Mucosa of stomach (tissue), 1 donor: ENCODE results near the gene SCYL2.
"Not testable (repeated sequence)": the region's sequence is repeated elsewhere in the genome, so short reads cannot be mapped to it uniquely, and the experiment has no call there.

Source experiments
- H3K27me3 ChIP-seq: one replicate; pipeline ENCODE4 v1.7.0; 2013; ENCODE audit warnings: mild to moderate bottlenecking, low read length; ENCODE audit not compliant: control insufficient read depth, insufficient read depth
- H3K36me3 ChIP-seq: one replicate; pipeline ENCODE4 v1.7.0; 2013; ENCODE audit warnings: low read length; ENCODE audit not compliant: control insufficient read depth, insufficient read depth
- H3K4me1 ChIP-seq: one replicate; pipeline ENCODE4 v1.7.0; 2013; ENCODE audit warnings: mild to moderate bottlenecking, low read length; ENCODE audit not compliant: control insufficient read depth, insufficient read depth
- H3K4me3 ChIP-seq: one replicate; pipeline ENCODE4 v1.7.0; 2013; ENCODE audit warnings: low read length
- H3K9ac ChIP-seq: one replicate; pipeline ENCODE4 v1.7.0; 2013; ENCODE audit warnings: mild to moderate bottlenecking, low read length, moderate library complexity
- H3K9me3 ChIP-seq: one replicate; pipeline ENCODE4 v1.7.0; 2013; ENCODE audit warnings: mild to moderate bottlenecking, low read length, moderate library complexity; ENCODE audit not compliant: control insufficient read depth
- donor health status: Pancreatic carcinoma.

Gene SCYL2

DNA sequence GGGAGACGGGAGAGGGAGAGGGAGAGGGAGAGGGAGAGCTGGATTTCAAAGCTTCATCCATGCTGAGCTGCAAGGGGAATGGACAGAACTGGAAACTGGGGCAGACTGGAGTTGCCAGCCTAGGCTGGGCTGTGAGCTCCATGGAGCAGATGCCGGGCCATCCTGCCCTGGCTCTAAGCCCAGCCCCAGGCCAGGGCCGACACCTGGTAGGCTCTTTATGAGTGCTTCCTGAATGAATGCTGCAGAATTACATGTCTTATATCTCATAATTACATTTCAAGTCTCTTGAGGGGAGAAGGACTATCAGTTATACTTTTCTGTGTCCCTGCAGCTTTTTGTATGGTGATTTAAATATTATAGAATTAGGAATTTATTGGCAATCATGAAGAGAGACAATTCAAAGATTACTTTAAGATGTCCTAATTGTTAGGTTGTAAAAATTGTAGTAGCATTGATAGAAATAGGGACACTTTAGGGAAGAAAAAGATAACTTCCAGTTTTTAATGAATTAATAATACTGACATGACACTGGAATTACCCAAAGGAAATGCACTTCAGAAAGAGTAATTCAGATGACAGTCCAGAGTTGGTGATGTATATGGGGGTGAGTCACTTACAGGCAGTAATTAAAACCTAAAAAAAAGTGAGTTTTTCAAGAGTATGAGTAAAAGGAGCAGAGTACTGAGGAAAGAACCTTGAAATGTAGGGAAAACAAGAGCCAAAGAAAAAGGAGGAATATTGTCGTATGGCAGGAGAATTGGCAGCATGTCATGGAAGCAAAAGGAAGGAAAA is 29.0 kb downstream of the SCYL2 start:
- Histone ChIP-seq H3K9ac (no peak overlapping the region), H3K27me3 (no peaks in the 10 kb centered on the region), H3K4me1 (no peaks in the 10 kb centered on the region), H3K9me3 (no peaks in the 10 kb centered on the region), H3K4me3 (no peak overlapping the region), H3K36me3 (no peaks in the 10 kb centered on the region)

DNA sequence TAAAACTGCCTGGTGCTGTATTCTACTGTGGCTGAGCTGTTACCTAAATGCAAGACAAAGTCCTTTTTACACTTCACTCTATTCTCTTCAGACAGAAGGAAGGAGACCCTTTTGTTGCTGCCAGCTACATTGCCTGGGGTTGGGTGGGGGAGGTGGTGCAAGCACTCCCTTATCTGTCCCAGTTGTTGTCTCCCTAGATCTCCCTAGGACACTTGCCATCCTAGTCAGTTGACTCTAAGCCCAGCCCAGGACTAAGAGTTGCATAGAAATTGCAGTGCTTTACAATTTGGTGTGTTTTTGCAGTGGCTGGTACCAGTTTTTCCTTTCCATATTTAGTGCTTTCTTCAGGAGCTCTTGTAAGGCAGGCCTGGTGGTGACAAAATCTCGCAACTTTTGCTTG is 35.1 kb downstream of the SCYL2 start:
- no peaks in the 10 kb centered on the region for H3K36me3 ChIP-seq
- no peaks in the 10 kb centered on the region for H3K9me3 ChIP-seq

DNA sequence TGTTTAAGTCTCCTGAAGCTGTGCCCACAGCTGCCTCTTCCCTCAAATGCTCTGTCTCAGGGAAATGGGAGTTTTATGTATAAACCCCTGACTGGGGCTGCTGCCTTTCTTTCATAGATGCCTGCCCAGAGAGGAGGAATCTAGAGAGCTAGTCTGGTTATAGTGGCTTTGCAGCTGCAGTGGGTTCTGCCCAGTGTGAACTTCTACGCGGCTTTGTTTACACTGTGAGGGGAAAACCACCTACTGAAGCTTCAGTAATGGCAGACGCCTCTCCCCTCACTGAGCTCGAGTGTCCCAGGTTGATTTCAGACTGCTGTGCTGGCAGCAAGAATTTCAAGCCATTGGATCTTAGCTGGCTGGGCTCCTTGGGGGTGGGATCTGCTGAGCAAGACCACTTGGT is 36.9 kb downstream of the SCYL2 start:
- no peak overlapping the region for H3K9ac ChIP-seq
- H3K4me1 ChIP-seq, result no peaks in the 10 kb centered on the region
- H3K9me3 ChIP-seq, result no peaks in the 10 kb centered on the region
- H3K4me3 ChIP-seq, result no peak overlapping the region
- H3K27me3 ChIP-seq, result no peaks in the 10 kb centered on the region
- H3K36me3 ChIP-seq, result no peaks in the 10 kb centered on the region

More for the DNA sequence above, 35.1 kb downstream of the SCYL2 start:
- Histone ChIP-seq H3K4me1 (no peaks in the 10 kb centered on the region), H3K9ac (no peak overlapping the region), H3K4me3 (no peak overlapping the region), H3K27me3 (no peaks in the 10 kb centered on the region)

DNA sequence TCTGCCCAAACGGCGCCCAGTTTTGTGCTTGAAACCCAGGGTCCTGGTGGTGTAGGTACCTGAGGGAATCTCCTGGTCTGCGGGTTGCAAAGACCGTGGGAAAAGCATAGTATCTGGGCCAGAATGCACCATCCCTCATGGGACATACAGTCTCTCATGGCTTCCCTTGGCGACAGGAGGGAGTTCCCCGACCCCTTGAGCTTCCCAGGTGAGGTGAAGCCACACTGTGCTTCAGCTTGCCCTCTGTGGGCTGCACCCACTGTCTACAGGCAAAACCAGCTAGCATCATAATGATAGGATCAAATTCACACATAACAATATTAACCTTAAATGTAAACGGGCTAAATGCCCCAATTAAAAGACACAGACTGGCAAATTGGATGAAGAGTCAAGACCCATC is 37.4 kb downstream of the SCYL2 start:
- not testable (repeated sequence) for H3K4me3 ChIP-seq, H3K4me1 ChIP-seq, H3K9ac ChIP-seq, H3K36me3 ChIP-seq, H3K27me3 ChIP-seq, H3K9me3 ChIP-seq

DNA sequence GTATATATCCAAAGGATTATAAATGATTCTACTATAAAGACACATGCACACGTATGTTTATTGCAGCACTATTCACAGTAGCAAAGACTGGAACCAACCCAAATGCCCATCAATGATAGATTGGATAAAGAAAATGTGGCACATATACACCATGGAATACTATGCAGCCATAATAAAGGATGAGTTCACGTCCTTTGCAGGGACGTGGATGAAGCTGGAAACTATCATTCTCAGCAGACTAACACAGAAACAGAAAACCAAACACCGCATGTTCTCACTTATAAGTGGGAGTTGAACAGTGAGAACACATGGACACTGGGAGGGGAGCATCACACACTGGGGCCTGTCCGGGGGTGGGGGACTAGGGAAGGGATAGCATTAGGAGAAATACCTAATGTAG is 41.2 kb downstream of the SCYL2 start:
- not testable (repeated sequence) for H3K4me1 ChIP-seq, H3K9me3 ChIP-seq, H3K9ac ChIP-seq, H3K36me3 ChIP-seq, H3K4me3 ChIP-seq, H3K27me3 ChIP-seq

DNA sequence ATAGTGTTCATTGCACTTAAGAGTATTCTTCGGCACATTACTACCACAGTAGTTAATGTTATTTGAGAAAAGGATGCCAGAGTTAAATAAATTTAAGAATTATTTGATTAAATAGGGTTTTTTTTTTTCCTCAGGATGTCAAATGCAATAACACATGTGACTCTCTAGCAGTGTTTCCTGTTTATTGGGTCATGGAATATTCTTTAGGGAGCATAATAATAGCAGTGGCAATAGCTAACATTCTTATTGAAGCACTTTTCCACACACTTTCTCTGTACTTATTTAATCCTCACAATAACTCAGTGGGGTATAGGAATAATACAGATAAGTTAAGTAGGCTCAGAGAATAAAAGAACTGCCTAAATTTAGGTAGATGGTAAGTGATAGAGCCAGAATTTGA is 44.3 kb downstream of the SCYL2 start:
- Histone ChIP-seq H3K9ac (no peak overlapping the region), H3K4me1 (no peaks in the 10 kb centered on the region), H3K27me3 (no peaks in the 10 kb centered on the region), H3K9me3 (no peaks in the 10 kb centered on the region), H3K36me3 (no peaks in the 10 kb centered on the region), H3K4me3 (no peak overlapping the region)

DNA sequence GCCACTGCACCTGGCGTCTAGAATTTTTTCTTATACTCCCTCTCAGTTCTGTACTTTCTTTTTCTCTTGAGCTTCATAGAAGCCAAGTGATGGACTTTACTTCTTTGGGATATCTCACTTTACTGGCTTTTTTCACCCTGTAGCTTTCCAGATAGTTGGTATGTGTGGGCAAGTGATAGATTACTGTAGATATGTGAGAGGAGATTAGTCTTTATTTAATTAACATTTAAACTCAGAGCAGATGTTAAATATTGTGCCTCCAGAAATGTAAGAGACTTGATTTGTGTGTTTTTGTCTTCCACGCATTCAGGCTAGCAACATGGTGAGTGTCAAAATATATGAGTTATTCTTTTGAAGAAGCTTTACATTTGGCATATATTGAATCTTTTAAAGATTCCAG is 50.4 kb downstream of the SCYL2 start:
- no peaks in the 10 kb centered on the region for H3K9me3 ChIP-seq
- no peaks in the 10 kb centered on the region for H3K4me1 ChIP-seq
- no peaks in the 10 kb centered on the region for H3K36me3 ChIP-seq
- no peak overlapping the region for H3K4me3 ChIP-seq
- H3K9ac ChIP-seq, result no peak overlapping the region
- no peaks in the 10 kb centered on the region for H3K27me3 ChIP-seq

DNA sequence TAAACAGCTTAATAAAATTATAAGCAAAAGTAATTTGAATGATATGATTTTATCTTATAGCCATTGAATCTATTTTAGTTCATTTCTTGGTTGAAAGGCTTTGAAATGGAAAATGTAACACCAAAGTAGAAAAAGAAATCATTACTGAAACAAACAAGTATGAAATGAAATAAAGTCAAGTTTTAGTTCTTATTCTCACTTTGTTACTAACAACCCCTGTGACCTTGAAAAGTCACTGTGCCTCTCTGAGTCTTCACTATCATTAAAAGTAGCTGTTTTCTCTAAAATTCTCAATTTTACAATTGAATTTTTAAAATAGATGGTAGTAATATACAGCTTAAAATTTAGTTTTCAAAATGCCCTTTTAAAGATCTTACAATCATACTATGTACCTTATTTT is 57.5 kb downstream of the SCYL2 start:
- H3K27me3 ChIP-seq, result no peaks in the 10 kb centered on the region
- no peak overlapping the region for H3K9ac ChIP-seq
- no peaks in the 10 kb centered on the region for H3K9me3 ChIP-seq
- no peak overlapping the region for H3K4me3 ChIP-seq
- peaks cover under 1% of the 10 kb centered on the region for H3K36me3 ChIP-seq
- H3K4me1 ChIP-seq, result no peaks in the 10 kb centered on the region

DNA sequence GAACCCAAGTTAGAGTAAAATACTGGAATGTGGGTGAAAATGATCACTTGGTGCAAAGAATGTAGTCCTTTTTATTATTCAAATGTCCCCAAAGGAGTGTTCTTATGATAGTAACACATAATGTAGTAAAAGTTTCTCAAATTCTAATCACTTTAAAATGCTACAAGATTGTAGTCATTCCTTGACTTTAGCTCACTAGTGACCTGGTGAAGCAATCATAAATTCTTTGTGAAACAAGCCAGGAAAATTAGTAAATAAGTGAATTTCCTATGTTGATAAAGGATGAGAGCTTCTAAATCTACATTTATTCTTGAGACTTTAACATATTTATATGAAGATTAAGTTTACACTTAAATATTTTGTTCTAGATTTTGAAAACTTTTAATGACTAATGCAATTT is 59.2 kb downstream of the SCYL2 start:
- H3K27me3 ChIP-seq, result no peaks in the 10 kb centered on the region
- no peaks in the 10 kb centered on the region for H3K4me1 ChIP-seq
- no peaks in the 10 kb centered on the region for H3K9me3 ChIP-seq
- no peak overlapping the region for H3K4me3 ChIP-seq
- no peak overlapping the region for H3K9ac ChIP-seq
- peaks cover 5% of the 10 kb centered on the region for H3K36me3 ChIP-seq

DNA sequence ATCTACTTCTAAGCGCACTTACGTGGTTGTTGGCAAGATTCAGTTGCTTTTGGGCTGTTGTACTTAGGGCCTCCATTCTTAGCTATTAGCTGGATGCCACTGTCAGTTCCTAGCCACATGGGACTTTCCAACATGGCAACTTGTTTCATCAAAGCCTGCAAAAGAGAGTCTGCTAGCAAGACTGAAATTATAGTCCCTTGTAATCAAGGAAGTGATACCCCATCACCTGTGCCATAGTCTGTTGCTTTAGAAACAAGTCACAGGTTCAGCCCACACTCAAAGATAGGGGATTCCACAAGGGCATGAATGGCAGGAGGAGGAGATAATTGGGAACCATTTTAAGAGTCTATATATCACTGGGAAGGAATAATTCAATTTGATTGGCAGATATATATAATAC is 62.8 kb downstream of the SCYL2 start:
- no peaks in the 10 kb centered on the region for H3K27me3 ChIP-seq
- H3K36me3 ChIP-seq, result peaks cover 5% of the 10 kb centered on the region
- no peak overlapping the region for H3K9ac ChIP-seq
- H3K4me1 ChIP-seq, result no peaks in the 10 kb centered on the region
- no peak overlapping the region for H3K4me3 ChIP-seq
- H3K9me3 ChIP-seq, result no peaks in the 10 kb centered on the region

DNA sequence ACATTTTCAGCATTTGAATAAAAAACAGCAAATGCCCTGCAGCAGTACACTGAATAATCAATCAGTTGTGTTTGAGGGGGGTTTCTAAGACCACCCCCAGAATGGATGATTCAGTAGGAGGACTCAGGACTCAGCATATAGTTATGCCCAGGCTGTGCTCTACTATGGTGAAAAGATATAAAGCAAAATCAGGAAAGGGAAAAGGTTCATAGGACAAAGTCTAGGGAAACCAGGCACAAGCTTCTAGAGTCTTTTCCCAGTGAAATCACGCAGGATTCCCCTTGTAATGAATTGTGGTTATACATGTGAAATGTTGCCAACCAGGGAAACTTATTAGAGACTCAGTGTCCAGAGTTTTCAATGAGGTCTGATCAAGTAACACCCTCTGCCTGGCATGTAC is 64.9 kb downstream of the SCYL2 start:
- H3K9ac ChIP-seq, result no peak overlapping the region
- H3K27me3 ChIP-seq, result no peaks in the 10 kb centered on the region
- no peaks in the 10 kb centered on the region for H3K9me3 ChIP-seq
- H3K36me3 ChIP-seq, result peaks cover 5% of the 10 kb centered on the region
- H3K4me1 ChIP-seq, result no peaks in the 10 kb centered on the region
- H3K4me3 ChIP-seq, result no peak overlapping the region

DNA sequence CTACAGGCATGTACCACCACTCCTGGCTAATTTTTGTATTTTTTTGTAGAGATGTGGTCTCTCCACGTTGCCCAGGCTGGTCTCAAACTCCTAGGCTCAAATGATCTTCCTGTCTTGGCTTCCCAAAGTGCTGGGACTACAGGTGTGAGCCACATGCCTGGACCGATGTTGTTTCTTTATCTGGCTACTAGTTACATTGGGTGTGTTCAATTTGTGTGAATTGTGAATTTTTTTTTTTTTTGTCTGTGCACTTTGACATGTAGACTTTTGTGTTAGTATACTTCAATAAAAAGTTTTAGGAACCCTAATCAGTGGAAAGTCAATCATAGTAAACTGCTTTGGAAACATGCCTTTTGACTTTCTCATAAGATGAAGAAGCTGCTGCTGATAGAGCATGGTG is 65.9 kb downstream of the SCYL2 start:
- no peaks in the 10 kb centered on the region for H3K4me1 ChIP-seq
- H3K4me3 ChIP-seq, result no peak overlapping the region
- no peak overlapping the region for H3K9ac ChIP-seq
- no peaks in the 10 kb centered on the region for H3K27me3 ChIP-seq
- H3K36me3 ChIP-seq, result peaks cover 5% of the 10 kb centered on the region
- no peaks in the 10 kb centered on the region for H3K9me3 ChIP-seq

DNA sequence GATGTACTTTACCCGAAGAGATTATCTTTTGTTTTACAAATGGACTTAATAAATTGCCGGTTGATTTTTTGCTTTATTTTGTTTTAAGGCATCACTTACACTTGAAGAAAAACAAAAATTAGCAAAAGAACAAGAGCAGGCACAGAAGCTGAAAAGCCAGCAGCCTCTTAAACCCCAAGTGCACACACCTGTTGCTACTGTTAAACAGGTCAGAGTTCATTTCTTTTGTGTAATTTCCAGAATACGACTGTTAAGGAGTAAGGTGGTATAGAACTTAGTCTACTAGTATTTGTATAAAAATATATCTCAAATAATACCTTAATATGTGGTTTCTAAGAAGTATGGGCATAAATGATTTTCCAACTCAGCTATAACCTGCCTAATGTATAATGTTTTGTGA is 70.3 kb downstream of the SCYL2 start:
- no peaks in the 10 kb centered on the region for H3K9me3 ChIP-seq
- H3K4me3 ChIP-seq, result no peak overlapping the region
- no peaks in the 10 kb centered on the region for H3K27me3 ChIP-seq
- H3K9ac ChIP-seq, result no peak overlapping the region
- no peaks in the 10 kb centered on the region for H3K4me1 ChIP-seq
- no peaks in the 10 kb centered on the region for H3K36me3 ChIP-seq
